Hepatocyte (in vitro differentiated cells): ENCODE results near the gene TMEM8B. TPM values are rescaled to one million over a fixed set of nuclear protein-coding genes. Genes with fewer than 3 reads are reported as not detected.

ENCODE experiments used
- DNase-seq: peaks from one replicate; pipeline ENCODE4 v3.0.0-alpha.2; 2016; ENCODE audit warnings: low spot score
- H2AFZ ChIP-seq: fragments of 200-600 bp; sonication (generic); 2 replicates; pipeline ENCODE4 v1.6.0; 2016; ENCODE audit warnings: antibody characterized with exemption, mild to moderate bottlenecking
- H3K27ac ChIP-seq: fragments of 200-600 bp; sonication (generic); 2 replicates; pipeline ENCODE4 v1.5.1; 2016; ENCODE audit warnings: mild to moderate bottlenecking
- H3K27me3 ChIP-seq: fragments of 200-600 bp; sonication (generic); 2 replicates; pipeline ENCODE4 v1.6.1; 2016
- H3K36me3 ChIP-seq: fragments of 200-600 bp; sonication (generic); replicated peaks from 2 replicates; pipeline ENCODE4 v1.5.1; 2016; ENCODE audit warnings: low read depth; ENCODE audit not compliant: insufficient read depth
- H3K4me1 ChIP-seq: fragments of 200-600 bp; sonication (generic); 2 replicates; pipeline ENCODE4 v1.5.1; 2016; ENCODE audit warnings: mild to moderate bottlenecking, moderate library complexity; ENCODE audit not compliant: insufficient read depth
- H3K4me2 ChIP-seq: fragments of 200-600 bp; sonication (generic); 2 replicates; pipeline ENCODE4 v1.6.0; 2016
- H3K4me3 ChIP-seq: fragments of 200-600 bp; sonication (generic); 2 replicates; pipeline ENCODE4 v1.5.1; 2016; ENCODE audit warnings: mild to moderate bottlenecking
- H3K79me2 ChIP-seq: fragments of 200-600 bp; sonication (generic); 2 replicates; pipeline ENCODE4 v1.6.0; 2017; ENCODE audit warnings: mild to moderate bottlenecking
- H3K9me2 ChIP-seq: fragments of 200-600 bp; sonication (generic); replicated peaks from 2 replicates; pipeline ENCODE4 v1.6.0; 2017; ENCODE audit warnings: mild to moderate bottlenecking; ENCODE audit not compliant: insufficient read depth
- H3K9me3 ChIP-seq: fragments of 200-600 bp; sonication (generic); 2 replicates; pipeline ENCODE4 v1.5.1; 2016; ENCODE audit warnings: low read depth, mild to moderate bottlenecking
- H4K20me1 ChIP-seq: fragments of 200-600 bp; sonication (generic); 2 replicates; pipeline ENCODE4 v1.6.0; 2016; ENCODE audit warnings: mild to moderate bottlenecking; ENCODE audit not compliant: insufficient read depth, poor library complexity, severe bottlenecking
- EZH2 ChIP-seq: fragments of 200-600 bp; sonication (generic); IDR thresholded peaks from 2 replicates; pipeline ENCODE4 v1.6.1; 2016; ENCODE audit warnings: antibody characterized with exemption, mild to moderate bottlenecking, borderline replicate concordance
- EZH2phosphoT487 ChIP-seq: fragments of 200-600 bp; sonication (generic); IDR thresholded peaks from one replicate; pipeline ENCODE4 v1.6.1; 2018; ENCODE audit warnings: antibody characterized with exemption, mild to moderate bottlenecking, low read depth, moderate library complexity; ENCODE audit not compliant: unreplicated experiment, severe bottlenecking
- WGBS: methylation state at CpG from one replicate; pipeline ENCODE4 v1.1.6; 2016; ENCODE audit warnings: low lambda C conversion rate; ENCODE audit errors: missing lambda C conversion rate; 5-methylcytosine and 5-hydroxymethylcytosine counted together
- polyA plus RNA-seq: library from polyadenylated mRNA; unstranded; fragments of >200 nt; fragmentation: Nextera tagmentation; extraction: Ambion mirVana; gene quantifications from 2 replicates; pipeline ENCODE4 v1.2.1, GENCODE V29; 2016
- total RNA-seq: library from RNA; depleted of rRNA; stranded (reverse); fragments of >200 nt; gene quantifications from 2 replicates; pipeline ENCODE4 v1.2.3, GENCODE V29; 2014
- TF ChIP-seq, protein P1 (sequence below): fragments of 200-600 bp; sonication (generic); IDR thresholded peaks from 2 replicates; pipeline ENCODE4 v1.5.1; 2016; ENCODE audit warnings: antibody characterized with exemption, mild to moderate bottlenecking; ENCODE audit not compliant: poor library complexity

The TMEM8B gene
- total and polyA plus RNA-seq, 2 experiments from 2014 or later: 12.3 to 13.4 TPM

GRCh38 chr9:35861161-35861897 is 32.3 kb downstream of the TMEM8B start:
- DNase-seq: no peak
- Histone ChIP-seq H3K36me3 (no peaks in the 10 kb centered on the region), H3K79me2 (no peaks in the 10 kb centered on the region), H3K27me3 (peaks cover 4% of the 10 kb centered on the region), H3K4me3 (no peak overlapping the region), H3K9me2 (no peaks in the 10 kb centered on the region), H4K20me1 (no peaks in the 10 kb centered on the region), H3K4me2 (no peak overlapping the region), H3K27ac (no peak overlapping the region), H3K9me3 (no peaks in the 10 kb centered on the region), H3K4me1 (no peaks in the 10 kb centered on the region), H2AFZ (no peak overlapping the region)
- TF ChIP-seq EZH2 (no peak), EZH2phosphoT487 (no peak)
- TF ChIP-seq, protein P1, sequence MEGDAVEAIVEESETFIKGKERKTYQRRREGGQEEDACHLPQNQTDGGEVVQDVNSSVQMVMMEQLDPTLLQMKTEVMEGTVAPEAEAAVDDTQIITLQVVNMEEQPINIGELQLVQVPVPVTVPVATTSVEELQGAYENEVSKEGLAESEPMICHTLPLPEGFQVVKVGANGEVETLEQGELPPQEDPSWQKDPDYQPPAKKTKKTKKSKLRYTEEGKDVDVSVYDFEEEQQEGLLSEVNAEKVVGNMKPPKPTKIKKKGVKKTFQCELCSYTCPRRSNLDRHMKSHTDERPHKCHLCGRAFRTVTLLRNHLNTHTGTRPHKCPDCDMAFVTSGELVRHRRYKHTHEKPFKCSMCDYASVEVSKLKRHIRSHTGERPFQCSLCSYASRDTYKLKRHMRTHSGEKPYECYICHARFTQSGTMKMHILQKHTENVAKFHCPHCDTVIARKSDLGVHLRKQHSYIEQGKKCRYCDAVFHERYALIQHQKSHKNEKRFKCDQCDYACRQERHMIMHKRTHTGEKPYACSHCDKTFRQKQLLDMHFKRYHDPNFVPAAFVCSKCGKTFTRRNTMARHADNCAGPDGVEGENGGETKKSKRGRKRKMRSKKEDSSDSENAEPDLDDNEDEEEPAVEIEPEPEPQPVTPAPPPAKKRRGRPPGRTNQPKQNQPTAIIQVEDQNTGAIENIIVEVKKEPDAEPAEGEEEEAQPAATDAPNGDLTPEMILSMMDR: no peak
- WGBS: 73% methylated on average over 12 of the region's 12 CpGs

DNA sequence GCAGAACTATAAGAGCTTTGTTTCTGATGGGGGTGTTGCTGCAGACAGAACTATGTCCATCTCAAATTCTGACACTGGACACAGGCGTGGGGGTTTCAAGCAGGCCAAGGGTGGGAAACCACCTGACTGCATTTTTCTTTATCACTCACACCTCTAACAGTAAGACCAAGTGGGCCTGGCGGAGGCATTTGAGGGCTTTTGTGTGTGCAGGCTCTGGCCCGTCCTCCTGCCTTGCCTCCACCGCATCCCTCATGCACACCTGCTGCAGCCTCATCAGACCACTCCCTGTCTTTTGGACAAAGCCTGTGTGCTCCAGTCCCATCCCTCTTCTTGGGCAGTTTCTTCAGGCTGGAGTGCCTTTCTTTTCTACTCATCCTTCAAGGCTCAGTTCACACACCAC is 33.3 kb downstream of the TMEM8B start:
- no peak overlapping the region for H3K27ac ChIP-seq
- H3K4me2 ChIP-seq: no peak overlapping the region
- no peaks in the 10 kb centered on the region for H3K4me1 ChIP-seq
- 84% methylated on average over 4 of the region's 4 CpGs for WGBS
- peaks cover 4% of the 10 kb centered on the region for H3K27me3 ChIP-seq
- H2AFZ ChIP-seq: no peak overlapping the region
- H3K79me2 ChIP-seq: no peaks in the 10 kb centered on the region
- no peaks in the 10 kb centered on the region for H4K20me1 ChIP-seq
- no peaks in the 10 kb centered on the region for H3K9me3 ChIP-seq
- TF ChIP-seq EZH2phosphoT487: no peak
- TF ChIP-seq, protein P1: no peak
- TF ChIP-seq EZH2: no peak
- no peaks in the 10 kb centered on the region for H3K36me3 ChIP-seq
- H3K9me2 ChIP-seq: no peaks in the 10 kb centered on the region
- no peak for DNase-seq
- no peak overlapping the region for H3K4me3 ChIP-seq

DNA sequence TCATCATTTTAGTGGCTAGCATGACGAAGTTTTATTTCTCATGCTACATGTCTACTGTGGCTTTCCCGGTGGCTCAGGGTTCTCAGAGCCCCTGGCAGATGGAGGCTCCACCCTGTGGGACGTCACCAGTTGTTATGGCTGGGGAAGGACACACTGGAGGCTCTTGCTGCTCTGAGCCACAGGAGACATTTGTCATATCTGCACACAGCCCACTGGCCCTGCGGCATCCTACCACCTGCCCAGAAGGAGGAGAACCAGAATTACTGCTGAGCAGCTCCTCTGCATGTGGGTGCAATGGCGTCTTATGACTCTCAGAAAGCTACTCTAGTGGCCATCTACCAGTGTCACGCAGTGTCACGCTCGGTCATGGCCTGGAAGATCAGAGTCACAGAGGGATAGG is 34.6 kb downstream of the TMEM8B start:
- Histone ChIP-seq H3K79me2 (no peaks in the 10 kb centered on the region), H4K20me1 (no peaks in the 10 kb centered on the region), H3K9me2 (no peaks in the 10 kb centered on the region), H3K36me3 (no peaks in the 10 kb centered on the region), H3K9me3 (no peaks in the 10 kb centered on the region), H3K27ac (no peak overlapping the region), H3K4me3 (no peak overlapping the region), H3K27me3 (peaks cover 4% of the 10 kb centered on the region), H3K4me1 (no peaks in the 10 kb centered on the region), H3K4me2 (no peak overlapping the region), H2AFZ (no peak overlapping the region)
- TF ChIP-seq, protein P1: no peak
- no peak for TF ChIP-seq EZH2
- TF ChIP-seq EZH2phosphoT487: no peak
- DNase-seq: no peak
- WGBS: 79% methylated on average over 8 of the region's 8 CpGs
